ENCODE results near the gene HIPK3. TPM values are rescaled to one million over a fixed set of nuclear protein-coding genes. Genes with fewer than 3 reads are reported as not detected.
"Not testable (repeated sequence)": the region's sequence is repeated elsewhere in the genome, so short reads cannot be mapped to it uniquely, and the experiment has no call there.

Gene HIPK3
- total RNA-seq, 1 experiment from 2014 or later, result 18.9 TPM

DNA sequence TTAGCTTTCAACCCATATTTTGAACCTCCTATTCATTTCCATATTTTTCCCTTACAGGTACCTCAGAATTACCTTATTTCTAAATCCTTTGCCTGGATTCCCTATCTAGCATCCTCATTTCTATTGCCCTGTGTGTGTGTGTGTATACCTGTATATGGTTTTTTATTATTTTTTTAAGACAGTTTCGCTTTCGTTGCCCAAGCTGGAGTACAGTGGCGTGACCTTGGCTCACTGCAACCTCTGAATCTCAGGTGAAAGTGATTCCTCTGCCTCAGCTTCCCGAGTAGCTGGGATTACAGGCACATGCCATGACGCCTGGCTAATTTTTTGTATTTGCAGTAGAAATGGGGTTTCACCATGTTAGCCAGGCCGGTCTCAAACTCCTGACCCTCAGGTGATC, 12.6 kb downstream of the HIPK3 start:
- Histone ChIP-seq H3K4me3 (ENCODE audit: insufficient read depth, low read depth, low read length) (no peak overlapping the region), H3K27me3 (ENCODE audit: control insufficient read depth, insufficient read depth, low read length) (no peaks in the 10 kb centered on the region), H3K36me3 (replicated peaks; ENCODE audit: control insufficient read depth, insufficient read depth, low read length) (no peaks in the 10 kb centered on the region)

DNA sequence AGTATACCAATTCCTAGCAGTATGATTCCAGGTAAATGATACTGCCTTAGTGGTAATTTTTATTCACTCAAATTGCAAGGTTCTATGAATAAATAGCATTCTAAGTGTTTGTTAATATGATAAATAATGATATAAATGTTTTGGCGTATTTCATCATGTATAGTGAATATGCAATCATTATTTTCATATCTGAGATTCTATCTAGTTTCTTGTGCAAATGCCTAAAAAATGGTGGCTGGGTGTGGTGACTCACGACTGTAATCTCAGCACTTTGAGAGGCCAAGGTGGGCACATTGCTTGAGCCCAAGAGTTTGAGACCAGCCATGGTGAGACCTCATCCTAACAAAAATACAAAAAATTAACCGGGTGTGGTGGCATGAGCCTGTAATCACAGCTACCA, 13.9 kb downstream of the HIPK3 start:
- Histone ChIP-seq H3K27me3 (ENCODE audit: control insufficient read depth, insufficient read depth, low read length) (no peaks in the 10 kb centered on the region), H3K36me3 (replicated peaks; ENCODE audit: control insufficient read depth, insufficient read depth, low read length) (no peaks in the 10 kb centered on the region), H3K4me3 (ENCODE audit: insufficient read depth, low read depth, low read length) (no peak overlapping the region)
- DNase-seq, result no peak

More for the DNA sequence above, 12.6 kb downstream of the HIPK3 start:
- no peak for DNase-seq

DNA sequence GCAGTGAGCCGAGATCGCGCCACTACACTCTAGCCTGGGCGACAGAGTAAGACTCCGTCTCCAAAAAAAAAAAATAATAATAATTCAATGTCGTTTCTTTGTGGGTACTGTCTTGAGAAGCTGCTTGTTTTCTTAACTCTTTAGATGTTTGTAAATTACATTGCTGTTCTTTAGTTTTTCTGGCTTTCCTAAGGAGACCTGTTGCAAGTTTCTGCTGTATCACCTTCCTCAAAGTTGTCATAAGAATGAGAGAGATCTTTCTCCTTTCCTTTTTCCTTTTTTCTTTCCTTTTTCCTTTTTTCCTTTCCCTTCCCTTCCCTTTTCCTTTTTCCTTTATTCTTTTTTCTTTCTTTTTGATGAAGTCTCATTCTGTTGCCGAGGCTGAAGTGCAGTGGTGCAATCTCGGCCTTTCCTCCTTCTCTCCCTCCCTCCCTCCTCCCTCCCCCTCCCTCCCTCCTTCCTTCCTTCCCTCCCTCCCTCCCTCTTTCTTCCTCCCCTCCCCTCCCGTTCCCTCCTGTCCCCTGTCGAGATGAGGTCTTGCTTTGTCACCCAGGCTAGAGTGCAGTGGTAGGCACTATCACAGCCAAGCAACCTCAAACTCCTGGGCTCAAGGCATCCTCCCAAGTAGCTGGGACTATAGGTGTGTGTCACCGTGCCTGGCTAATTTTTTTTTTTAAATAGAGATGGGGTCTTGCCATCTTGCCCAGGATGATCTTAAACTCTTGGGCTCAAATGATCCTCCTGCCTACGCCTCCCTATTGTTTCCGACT, 15.3 kb downstream of the HIPK3 start:
- DNase-seq, result no peak
- no peaks in the 10 kb centered on the region for H3K36me3 ChIP-seq (replicated peaks; ENCODE audit: control insufficient read depth, insufficient read depth, low read length)
- no peaks in the 10 kb centered on the region for H3K27me3 ChIP-seq (ENCODE audit: control insufficient read depth, insufficient read depth, low read length)
- H3K4me3 ChIP-seq (ENCODE audit: insufficient read depth, low read depth, low read length), result no peak overlapping the region

DNA sequence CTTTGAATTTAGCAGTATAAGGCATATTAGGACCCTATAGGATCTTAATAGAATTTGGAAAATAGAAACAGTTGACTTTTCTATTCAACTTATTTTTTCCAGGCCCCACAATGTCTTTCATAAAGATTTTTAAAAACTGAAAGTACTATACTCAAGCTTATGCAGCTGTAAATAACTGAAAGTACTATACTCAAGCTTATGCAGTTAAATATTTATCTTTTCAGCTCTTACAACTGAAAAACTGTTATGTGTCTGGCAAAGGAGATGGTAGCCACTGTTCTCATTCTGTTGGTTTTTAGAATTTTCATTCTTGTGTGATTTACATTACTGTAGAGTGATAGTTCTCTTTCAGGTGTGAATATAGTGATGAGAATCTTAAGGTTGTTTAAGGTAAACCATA, 16.5 kb downstream of the HIPK3 start:
- no peak for DNase-seq
- Histone ChIP-seq H3K4me3 (ENCODE audit: insufficient read depth, low read depth, low read length) (no peak overlapping the region), H3K36me3 (replicated peaks; ENCODE audit: control insufficient read depth, insufficient read depth, low read length) (no peaks in the 10 kb centered on the region), H3K27me3 (ENCODE audit: control insufficient read depth, insufficient read depth, low read length) (no peaks in the 10 kb centered on the region)

DNA sequence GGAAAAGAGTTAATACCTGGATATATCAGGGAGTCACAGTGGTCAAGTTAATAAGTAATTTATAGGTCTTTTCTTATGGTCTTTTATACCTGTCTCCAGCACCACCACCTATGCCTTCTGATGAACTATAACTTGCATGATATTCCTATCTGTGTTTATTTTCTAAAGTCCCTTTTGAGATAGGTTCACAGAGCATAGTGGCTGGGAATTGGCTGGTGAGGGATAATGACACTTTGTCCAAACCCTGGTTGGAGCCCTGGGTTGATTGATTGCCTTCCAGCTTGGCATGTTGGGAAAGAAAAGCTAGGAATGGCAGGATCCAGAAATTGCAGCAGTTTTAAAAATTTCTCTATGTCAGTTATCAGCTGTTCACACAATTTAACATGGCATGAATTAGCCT, 23.2 kb downstream of the HIPK3 start:
- H3K36me3 ChIP-seq (replicated peaks; ENCODE audit: control insufficient read depth, insufficient read depth, low read length), result no peaks in the 10 kb centered on the region
- no peak overlapping the region for H3K4me3 ChIP-seq (ENCODE audit: insufficient read depth, low read depth, low read length)
- no peaks in the 10 kb centered on the region for H3K27me3 ChIP-seq (ENCODE audit: control insufficient read depth, insufficient read depth, low read length)
- DNase-seq, result no peak

DNA sequence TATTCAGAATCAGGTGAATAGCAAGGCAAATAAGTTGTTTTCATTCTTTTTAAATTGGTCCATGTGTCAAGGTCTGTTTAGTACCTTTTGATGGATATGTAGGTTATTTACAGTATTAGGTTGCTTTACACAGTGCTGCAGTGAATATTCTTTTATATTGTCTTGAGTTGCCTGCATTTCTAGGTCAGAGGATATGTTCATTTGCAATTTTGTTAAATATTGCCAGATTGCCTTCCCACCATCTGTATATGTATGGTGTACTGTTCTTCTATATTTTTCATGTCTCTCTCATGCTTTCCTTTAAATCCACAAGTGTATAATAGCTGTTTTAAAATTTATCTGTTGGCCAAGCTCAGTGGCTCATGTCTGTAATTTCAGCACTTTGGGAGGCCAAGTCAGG, 24.6 kb downstream of the HIPK3 start:
- Histone ChIP-seq H3K27me3 (ENCODE audit: control insufficient read depth, insufficient read depth, low read length) (no peaks in the 10 kb centered on the region), H3K4me3 (ENCODE audit: insufficient read depth, low read depth, low read length) (no peak overlapping the region), H3K36me3 (replicated peaks; ENCODE audit: control insufficient read depth, insufficient read depth, low read length) (peaks cover 3% of the 10 kb centered on the region)
- DNase-seq, result no peak

DNA sequence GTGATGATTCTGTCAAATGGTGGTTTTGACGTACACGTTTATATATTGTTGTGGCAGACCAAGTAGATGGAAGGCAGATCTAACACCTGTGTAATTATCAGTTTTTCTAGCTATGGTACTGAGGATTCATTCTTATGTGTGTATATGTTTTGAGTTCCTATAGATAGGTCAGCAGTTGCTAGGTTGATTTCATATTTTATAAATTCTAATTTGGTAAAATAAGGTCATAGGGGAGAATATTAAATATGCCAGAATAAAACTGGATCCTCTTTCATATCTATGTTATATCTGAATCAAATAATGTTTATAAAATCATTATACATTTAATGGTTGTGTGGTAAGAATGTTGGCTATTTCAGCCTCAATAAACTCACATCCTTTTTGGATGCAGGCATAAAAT, 27.6 kb downstream of the HIPK3 start:
- Histone ChIP-seq H3K27me3 (ENCODE audit: control insufficient read depth, insufficient read depth, low read length) (no peaks in the 10 kb centered on the region), H3K4me3 (ENCODE audit: insufficient read depth, low read depth, low read length) (no peak overlapping the region), H3K36me3 (replicated peaks; ENCODE audit: control insufficient read depth, insufficient read depth, low read length) (peaks cover 3% of the 10 kb centered on the region)
- DNase-seq, result no peak

DNA sequence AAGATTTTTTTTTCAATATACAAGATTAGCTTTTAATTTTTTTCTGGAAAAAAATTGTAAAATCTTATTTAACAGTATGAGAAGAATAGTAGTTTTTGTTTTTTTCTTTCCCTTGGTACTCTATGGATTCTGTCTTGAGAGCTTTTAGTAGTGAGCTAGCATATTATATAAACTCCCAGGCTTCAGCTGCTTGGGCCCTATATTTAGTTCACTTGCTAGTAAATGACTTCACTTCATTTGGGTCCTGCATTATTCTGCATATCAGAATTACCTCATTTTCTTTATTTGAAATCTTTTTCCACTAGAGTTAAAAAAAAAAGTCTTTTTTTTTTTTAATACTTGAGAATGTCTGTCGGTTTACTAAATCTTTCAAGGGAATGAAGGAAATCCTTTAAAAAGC, 33.1 kb downstream of the HIPK3 start:
- Histone ChIP-seq H3K27me3 (ENCODE audit: control insufficient read depth, insufficient read depth, low read length) (no peaks in the 10 kb centered on the region), H3K36me3 (replicated peaks; ENCODE audit: control insufficient read depth, insufficient read depth, low read length) (peaks cover 3% of the 10 kb centered on the region), H3K4me3 (ENCODE audit: insufficient read depth, low read depth, low read length) (no peak overlapping the region)
- DNase-seq, result no peak

DNA sequence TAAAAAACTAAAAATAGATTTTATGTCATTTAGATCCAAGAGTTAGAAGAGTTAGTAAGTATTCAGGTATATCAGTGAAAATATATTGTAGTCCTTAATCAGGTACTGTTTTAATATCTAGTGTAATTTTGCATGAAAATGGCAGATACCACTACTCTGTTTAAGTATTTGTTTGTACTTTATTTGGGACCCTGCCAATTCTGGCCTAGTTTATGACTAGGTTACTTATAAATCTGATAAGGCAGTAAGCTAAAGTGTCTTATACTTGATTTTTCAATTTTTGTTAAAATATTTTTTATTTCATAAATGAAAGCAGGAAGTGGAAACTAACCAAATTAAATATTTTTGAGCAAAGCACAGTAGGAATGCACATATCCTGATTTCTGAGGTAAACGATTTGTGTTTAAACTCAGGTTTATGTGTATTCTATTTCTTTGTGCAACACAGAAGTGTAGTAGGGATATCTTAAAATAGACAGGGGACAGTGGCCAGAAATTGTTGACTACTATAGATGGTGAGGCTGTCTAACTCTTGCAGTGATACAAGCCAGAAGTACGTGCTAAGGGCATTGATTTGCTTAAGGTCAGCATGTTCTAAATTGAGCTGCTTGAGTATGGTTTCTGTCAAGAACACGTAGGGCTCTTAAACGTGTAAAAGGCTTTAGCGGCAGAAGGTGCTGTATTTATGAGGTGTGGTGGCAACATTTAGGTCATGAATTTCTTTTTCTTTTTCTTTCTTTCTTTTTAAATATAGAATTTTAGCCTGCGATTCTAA, 34.0 kb downstream of the HIPK3 start:
- Histone ChIP-seq H3K4me3 (ENCODE audit: insufficient read depth, low read depth, low read length) (no peak overlapping the region), H3K27me3 (ENCODE audit: control insufficient read depth, insufficient read depth, low read length) (no peaks in the 10 kb centered on the region), H3K36me3 (replicated peaks; ENCODE audit: control insufficient read depth, insufficient read depth, low read length) (peaks cover 3% of the 10 kb centered on the region)
- no peak for DNase-seq

DNA sequence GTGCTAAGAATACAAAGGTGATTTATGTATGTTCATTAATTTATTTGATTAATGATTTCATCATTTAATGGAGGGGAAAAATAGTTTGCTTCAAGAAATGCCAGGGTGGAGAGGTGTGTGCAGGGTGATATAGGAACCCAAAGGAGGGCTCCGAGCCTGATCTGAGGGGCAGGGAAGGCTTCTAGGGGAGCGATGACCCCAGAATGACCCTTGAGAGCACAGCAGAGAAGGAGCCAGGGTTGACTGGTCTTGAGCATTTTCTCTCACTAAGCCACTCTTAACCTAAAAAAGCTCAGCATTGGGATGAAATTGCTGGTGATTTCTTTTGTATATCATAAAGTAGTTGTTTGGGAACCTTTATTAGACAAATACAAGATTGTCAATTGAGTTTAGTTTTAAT, 35.1 kb downstream of the HIPK3 start:
- Histone ChIP-seq H3K4me3 (ENCODE audit: insufficient read depth, low read depth, low read length) (no peak overlapping the region), H3K27me3 (ENCODE audit: control insufficient read depth, insufficient read depth, low read length) (no peaks in the 10 kb centered on the region), H3K36me3 (replicated peaks; ENCODE audit: control insufficient read depth, insufficient read depth, low read length) (no peaks in the 10 kb centered on the region; the same call in 1 of the 2 replicates)
- DNase-seq, result no peak

DNA sequence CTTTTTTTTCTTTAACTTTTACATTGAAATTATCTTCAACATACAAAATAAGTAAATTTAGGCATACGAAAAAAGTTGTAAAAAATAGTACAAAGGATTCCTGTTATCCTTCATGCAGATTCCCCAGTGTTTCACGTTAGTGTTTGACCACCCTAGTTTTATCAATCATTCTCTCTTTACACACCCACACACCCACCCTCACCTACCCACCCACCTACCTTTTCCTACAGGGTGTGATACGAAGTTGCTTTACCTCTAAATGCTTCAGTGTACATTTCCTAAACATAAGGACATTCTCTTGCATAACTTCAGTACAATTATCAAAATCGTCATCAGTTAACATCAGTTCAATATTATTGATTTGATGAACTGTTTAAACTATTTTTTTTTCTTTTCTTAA, 37.0 kb downstream of the HIPK3 start:
- H3K4me3 ChIP-seq (ENCODE audit: insufficient read depth, low read depth, low read length), result no peak overlapping the region
- H3K36me3 ChIP-seq (replicated peaks; ENCODE audit: control insufficient read depth, insufficient read depth, low read length), result no peaks in the 10 kb centered on the region; the same call in 1 of the 2 replicates
- no peaks in the 10 kb centered on the region for H3K27me3 ChIP-seq (ENCODE audit: control insufficient read depth, insufficient read depth, low read length)
- no peak for DNase-seq

DNA sequence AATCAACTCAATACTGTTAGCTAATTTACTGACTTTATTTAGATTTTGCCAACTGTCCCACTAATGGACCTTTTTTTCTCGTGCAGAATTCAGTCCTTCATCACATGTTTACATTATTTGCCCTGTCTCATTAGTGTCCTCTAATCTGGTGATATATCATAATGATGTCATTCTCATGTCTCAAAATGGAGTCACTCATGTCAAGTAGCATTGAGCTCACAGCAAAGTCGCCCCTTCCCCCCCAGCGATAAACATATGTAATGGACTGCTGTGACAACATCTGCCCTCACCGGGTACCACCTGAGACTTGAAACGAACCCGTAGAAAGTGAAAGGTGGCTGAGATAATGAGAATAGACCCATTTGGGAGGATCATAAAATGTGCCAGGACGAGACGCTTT, 37.6 kb downstream of the HIPK3 start:
- H3K27me3 ChIP-seq (ENCODE audit: control insufficient read depth, insufficient read depth, low read length), result no peaks in the 10 kb centered on the region
- H3K36me3 ChIP-seq (replicated peaks; ENCODE audit: control insufficient read depth, insufficient read depth, low read length), result no peaks in the 10 kb centered on the region; the same call in 1 of the 2 replicates
- H3K4me3 ChIP-seq (ENCODE audit: insufficient read depth, low read depth, low read length), result no peak overlapping the region
- DNase-seq, result no peak

DNA sequence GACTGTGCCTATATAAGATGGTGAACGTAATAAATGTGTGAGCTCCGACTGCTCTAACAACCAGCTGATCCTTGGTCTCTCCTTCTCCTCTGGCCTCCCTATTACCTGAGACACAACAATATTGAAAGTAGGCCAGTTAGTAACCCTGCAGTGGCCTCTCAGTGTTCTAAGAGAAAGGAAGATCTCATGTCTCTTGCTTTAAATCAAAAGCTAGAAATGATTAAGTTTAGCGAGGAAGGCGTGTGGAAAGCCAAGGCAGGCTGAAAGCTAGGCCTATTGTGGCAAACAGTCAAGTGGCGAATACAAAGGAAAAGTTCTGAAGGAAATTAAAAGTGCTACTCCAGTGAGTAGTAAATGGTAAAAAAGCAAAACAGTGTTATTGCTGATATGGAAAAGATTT, 39.5 kb downstream of the HIPK3 start:
- no peak overlapping the region for H3K4me3 ChIP-seq (ENCODE audit: insufficient read depth, low read depth, low read length)
- no peaks in the 10 kb centered on the region; the same call in 1 of the 2 replicates for H3K36me3 ChIP-seq (replicated peaks; ENCODE audit: control insufficient read depth, insufficient read depth, low read length)
- no peaks in the 10 kb centered on the region for H3K27me3 ChIP-seq (ENCODE audit: control insufficient read depth, insufficient read depth, low read length)
- no peak for DNase-seq

DNA sequence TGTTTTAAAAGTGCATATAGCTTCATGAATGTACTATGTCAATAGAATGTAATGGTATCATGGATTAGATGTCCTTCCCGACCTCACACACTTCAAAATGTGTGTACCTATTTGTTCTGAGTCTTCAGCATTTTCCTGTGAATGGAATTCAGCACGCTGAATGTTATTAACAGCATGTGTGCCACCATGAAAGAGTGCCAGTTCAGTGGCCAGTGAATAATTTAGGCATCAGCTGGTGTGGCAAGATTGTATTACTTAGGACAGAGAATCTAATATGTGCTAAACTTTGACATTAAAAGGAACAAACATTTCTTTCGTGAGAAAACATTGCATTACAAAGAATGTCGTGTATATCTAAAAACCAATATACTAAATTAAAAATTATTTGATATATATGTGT, 46.4 kb downstream of the HIPK3 start:
- Histone ChIP-seq H3K4me3 (ENCODE audit: insufficient read depth, low read depth, low read length) (no peak overlapping the region), H3K27me3 (ENCODE audit: control insufficient read depth, insufficient read depth, low read length) (no peaks in the 10 kb centered on the region), H3K36me3 (replicated peaks; ENCODE audit: control insufficient read depth, insufficient read depth, low read length) (no peaks in the 10 kb centered on the region)
- DNase-seq, result no peak

DNA sequence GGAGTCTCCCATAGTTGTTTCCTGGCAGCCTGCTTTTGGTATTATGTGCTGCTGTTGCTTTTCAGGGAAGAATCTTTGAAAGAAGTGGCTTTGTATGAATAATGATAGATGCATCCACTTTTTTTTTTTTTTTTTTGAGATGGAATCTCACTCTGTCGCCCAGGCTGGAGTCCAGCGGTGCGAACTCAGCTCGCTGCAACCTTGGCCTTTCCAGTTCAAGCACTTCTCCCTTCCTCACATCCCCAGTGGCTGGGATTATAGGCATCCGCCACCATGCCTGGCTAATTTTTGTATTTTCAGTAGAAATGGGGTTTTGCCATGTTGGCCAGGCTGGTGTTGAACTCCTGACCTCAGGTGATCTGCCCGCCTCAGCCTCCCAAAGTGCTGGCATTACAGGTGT, 49.6 kb downstream of the HIPK3 start:
- H3K36me3 ChIP-seq (replicated peaks; ENCODE audit: control insufficient read depth, insufficient read depth, low read length); H3K4me3 ChIP-seq (ENCODE audit: insufficient read depth, low read depth, low read length); H3K27me3 ChIP-seq (ENCODE audit: control insufficient read depth, insufficient read depth, low read length); DNase-seq: not testable (repeated sequence)

Measured in H7 (cell line).